ENCODE measurements around the gene EML2. TPM values are rescaled to one million over a fixed set of nuclear protein-coding genes. Genes with fewer than 3 reads are reported as not detected.

Gene EML2
- total and polyA plus RNA-seq, 7 donors, result 6.2 to 31.1 (median 10.4) TPM

GRCh38 chr19:45591004-45591637, 48.1 kb downstream of the EML2 start:
- H3K4me3 ChIP-seq, result no peak overlapping the region
- H3K36me3 ChIP-seq (ENCODE audit: insufficient read depth in 1 of 2, low read depth in 1 of 2), result no peaks in the 10 kb centered on the region
- TF ChIP-seq CTCF (IDR thresholded peaks at IDR 0.05), result no peak
- 55 to 59% (median 57%) methylated on average over 47 to 48 of the region's 48 CpGs for WGBS, 3 donors
- H3K27ac ChIP-seq, result no peak overlapping the region
- H3K9me3 ChIP-seq, result no peaks in the 10 kb centered on the region
- H3K4me1 ChIP-seq, result no peaks in the 10 kb centered on the region
- peak; percentile 28 to 75 (median 68) for ATAC-seq
- H3K27me3 ChIP-seq (ENCODE audit: insufficient read depth in 3 of 3, low read length in 2 of 3), result peaks cover 0 to 37% (median 9%) of the 10 kb centered on the region in 3 donors
- intact Hi-C loops (cut with DNase I), result no loop called here
- peak; percentile 39 to 58 for DNase-seq

GRCh38 chr19:45590300-45591003, 48.7 kb downstream of the EML2 start:
- Histone ChIP-seq H3K27me3 (ENCODE audit: insufficient read depth in 3 of 3, low read length in 2 of 3) (peaks cover 0 to 30% (median 3%) of the 10 kb centered on the region in 3 donors), H3K9me3 (no peaks in the 10 kb centered on the region), H3K4me1 (no peaks in the 10 kb centered on the region), H3K36me3 (ENCODE audit: insufficient read depth in 1 of 2, low read depth in 1 of 2) (no peaks in the 10 kb centered on the region), H3K4me3 (no peak overlapping the region), H3K27ac (no peak overlapping the region)
- ATAC-seq (no peak), DNase-seq (no peak)
- 53 to 65% (median 54%) methylated on average over 14 to 15 of the region's 15 CpGs for WGBS, 3 donors
- no peak for TF ChIP-seq CTCF (IDR thresholded peaks at IDR 0.05)
- intact Hi-C loops (cut with DNase I), result no loop called here

- no peak for DNase-seq
- H3K27ac ChIP-seq, result no peak overlapping the region
- WGBS, 3 donors, result 88 to 92% (median 89%) methylated on average over 4 of the region's 4 CpGs
- no peak overlapping the region for H3K4me3 ChIP-seq
- peaks cover 0 to 26% (median 3%) of the 10 kb centered on the region in 3 donors for H3K27me3 ChIP-seq (ENCODE audit: insufficient read depth in 3 of 3, low read length in 2 of 3)
- H3K36me3 ChIP-seq (ENCODE audit: insufficient read depth in 1 of 2, low read depth in 1 of 2), result no peaks in the 10 kb centered on the region
- TF ChIP-seq CTCF (IDR thresholded peaks at IDR 0.05), result no peak
- intact Hi-C loops (cut with DNase I), result no loop called here
- no peaks in the 10 kb centered on the region for H3K4me1 ChIP-seq
- no peak for ATAC-seq
- H3K9me3 ChIP-seq, result no peaks in the 10 kb centered on the region
Measured at GRCh38 chr19:45589768-45590167, 49.4 kb downstream of the EML2 start.

GRCh38 chr19:45587873-45588272, 51.3 kb downstream of the EML2 start:
- Histone ChIP-seq H3K4me1 (peaks cover 4% of the 10 kb centered on the region), H3K36me3 (ENCODE audit: insufficient read depth in 1 of 2, low read depth in 1 of 2) (no peaks in the 10 kb centered on the region), H3K27me3 (ENCODE audit: insufficient read depth in 3 of 3, low read length in 2 of 3) (peaks cover 0 to 20% (median 3%) of the 10 kb centered on the region in 3 donors), H3K27ac (no peak overlapping the region), H3K9me3 (no peaks in the 10 kb centered on the region), H3K4me3 (no peak overlapping the region)
- ATAC-seq, result no peak
- no peak for DNase-seq
- WGBS, 3 donors, result 56 to 59% (median 58%) methylated on average over 4 of the region's 4 CpGs
- intact Hi-C loops (cut with DNase I), result no loop called here
- no peak for TF ChIP-seq CTCF (IDR thresholded peaks at IDR 0.05)
